Neural progenitor cell (in vitro differentiated cells): ENCODE measurements around the gene RNF26. TPM values are rescaled to one million over a fixed set of nuclear protein-coding genes. Genes with fewer than 3 reads are reported as not detected.

ENCODE experiments used
- DNase-seq: peaks from one replicate; pipeline ENCODE4 v3.0.0-alpha.2; 2016; ENCODE audit warnings: low spot score
- H2AFZ ChIP-seq: fragments of 200-600 bp; sonication (generic); replicated peaks from 2 replicates; pipeline ENCODE4 v1.6.1; 2016; ENCODE audit warnings: antibody characterized with exemption
- H3F3A ChIP-seq: fragments of 200-600 bp; sonication (generic); 2 replicates; pipeline ENCODE4 v1.6.1; 2016; ENCODE audit warnings: antibody characterized with exemption, low read depth
- H3K27ac ChIP-seq: fragments of 200-600 bp; sonication (generic); 2 replicates; pipeline ENCODE4 v1.5.1; 2016; ENCODE audit warnings: mild to moderate bottlenecking
- H3K27me3 ChIP-seq: fragments of 200-600 bp; sonication (generic); 2 replicates; pipeline ENCODE4 v1.6.1; 2016; ENCODE audit warnings: mild to moderate bottlenecking, moderate library complexity
- H3K36me3 ChIP-seq: fragments of 200-600 bp; sonication (generic); 2 replicates; pipeline ENCODE4 v1.5.1; 2016
- H3K4me1 ChIP-seq: fragments of 200-600 bp; sonication (generic); 2 replicates; pipeline ENCODE4 v1.6.1; 2016; ENCODE audit warnings: mixed run types
- H3K4me2 ChIP-seq: fragments of 200-600 bp; sonication (generic); 2 replicates; pipeline ENCODE4 v1.6.1; 2016
- H3K4me3 ChIP-seq: fragments of 200-600 bp; sonication (generic); 2 replicates; pipeline ENCODE4 v1.5.1; 2016
- H3K79me2 ChIP-seq: fragments of 200-600 bp; sonication (generic); 2 replicates; pipeline ENCODE4 v1.6.1; 2016; ENCODE audit warnings: low read depth
- H3K9ac ChIP-seq: fragments of 200-600 bp; sonication (generic); 2 replicates; pipeline ENCODE4 v1.6.1; 2016
- H3K9me3 ChIP-seq: fragments of 200-600 bp; sonication (generic); 2 replicates; pipeline ENCODE4 v1.5.1; 2016; ENCODE audit warnings: low read depth
- H4K20me1 ChIP-seq: fragments of 200-600 bp; sonication (generic); 2 replicates; pipeline ENCODE4 v1.6.1; 2016; ENCODE audit warnings: low read depth
- H3K27ac Mint-ChIP-seq: 3 replicates; pipeline ENCODE4 v1.8.0; 2021; ENCODE audit warnings: mixed read lengths
- H3K27me3 Mint-ChIP-seq: 2 replicates; pipeline ENCODE4 v1.8.0; 2022; ENCODE audit warnings: low read depth, mild to moderate bottlenecking, inconsistent platforms, moderate library complexity, mixed read lengths; ENCODE audit not compliant: insufficient read depth
- H3K36me3 Mint-ChIP-seq: 3 replicates; pipeline ENCODE4 v1.8.0; 2021; ENCODE audit warnings: mixed read lengths
- H3K4me1 Mint-ChIP-seq: 3 replicates; pipeline ENCODE4 v1.8.0; 2021; ENCODE audit warnings: mixed read lengths
- H3K4me3 Mint-ChIP-seq: 3 replicates; pipeline ENCODE4 v1.8.0; 2021; ENCODE audit warnings: mild to moderate bottlenecking, moderate library complexity, mixed read lengths
- H3K9me3 Mint-ChIP-seq: 3 replicates; pipeline ENCODE4 v1.8.0; 2020; ENCODE audit warnings: mixed read lengths
- CTCF ChIP-seq: fragments of 200-600 bp; sonication (generic); IDR thresholded peaks from 2 replicates; pipeline ENCODE4 v1.5.1; 2017; ENCODE audit warnings: antibody characterized with exemption, mild to moderate bottlenecking
- EZH2 ChIP-seq: fragments of 200-600 bp; sonication (generic); IDR thresholded peaks from 2 replicates; pipeline ENCODE4 v1.6.1; 2017; ENCODE audit warnings: antibody characterized with exemption, mild to moderate bottlenecking, moderate library complexity
- EZH2phosphoT487 ChIP-seq: fragments of 200-600 bp; sonication (generic); IDR thresholded peaks from 2 replicates; pipeline ENCODE4 v1.6.1; 2017; ENCODE audit warnings: antibody characterized with exemption
- total RNA-seq: library from RNA; depleted of rRNA; stranded (reverse); fragments of >200 nt; gene quantifications from 2 replicates; pipeline ENCODE4 v1.2.3, GENCODE V29; 2015; ENCODE audit warnings: low replicate concordance

RNF26 gene
- total RNA-seq, 1 donor from 2014 or later = 17.1 TPM

- no peak for TF ChIP-seq EZH2
- no peak for TF ChIP-seq CTCF
- TF ChIP-seq EZH2phosphoT487 = no peak
- H3K4me1 ChIP-seq = no peaks in the 10 kb centered on the region
- H3K27ac ChIP-seq = no peak overlapping the region
- H3F3A ChIP-seq = no peaks in the 10 kb centered on the region
- H3K36me3 ChIP-seq = no peaks in the 10 kb centered on the region
- no peaks in the 10 kb centered on the region for H3K4me1 Mint-ChIP-seq
- no peaks in the 10 kb centered on the region for H4K20me1 ChIP-seq
- no peaks in the 10 kb centered on the region for H3K79me2 ChIP-seq
- H3K9me3 Mint-ChIP-seq = no peaks in the 10 kb centered on the region
- no peaks in the 10 kb centered on the region for H3K27me3 Mint-ChIP-seq
- H3K4me2 ChIP-seq = no peak overlapping the region
- H3K9ac ChIP-seq = no peak overlapping the region
- peaks cover 45% of the 10 kb centered on the region for H3K36me3 Mint-ChIP-seq
- H3K27me3 ChIP-seq = no peaks in the 10 kb centered on the region
- no peak overlapping the region for H3K4me3 ChIP-seq
- no peak overlapping the region for H3K4me3 Mint-ChIP-seq
- no peak for DNase-seq
- no peaks in the 10 kb centered on the region for H3K9me3 ChIP-seq
- no peak overlapping the region for H3K27ac Mint-ChIP-seq
- no peak overlapping the region for H2AFZ ChIP-seq
These were observed 35.6 kb upstream of the RNF26 start for GRCh38 chr11:119298726-119299125.

- H3K4me1 Mint-ChIP-seq = no peaks in the 10 kb centered on the region
- Histone ChIP-seq H3K9me3 (no peaks in the 10 kb centered on the region), H2AFZ (no peak overlapping the region), H3K4me2 (no peak overlapping the region), H3K4me1 (no peaks in the 10 kb centered on the region), H4K20me1 (no peaks in the 10 kb centered on the region), H3K79me2 (no peaks in the 10 kb centered on the region), H3K27ac (no peak overlapping the region), H3K4me3 (no peak overlapping the region), H3K27me3 (no peaks in the 10 kb centered on the region), H3K9ac (no peak overlapping the region), H3F3A (no peaks in the 10 kb centered on the region), H3K36me3 (no peaks in the 10 kb centered on the region)
- H3K27ac Mint-ChIP-seq = no peak overlapping the region
- no peak overlapping the region for H3K4me3 Mint-ChIP-seq
- TF ChIP-seq EZH2 = no peak
- TF ChIP-seq EZH2phosphoT487 = no peak
- no peak for TF ChIP-seq CTCF
- no peak for DNase-seq
- H3K9me3 Mint-ChIP-seq = no peaks in the 10 kb centered on the region
- peaks cover 50% of the 10 kb centered on the region for H3K36me3 Mint-ChIP-seq
- H3K27me3 Mint-ChIP-seq = no peaks in the 10 kb centered on the region
These were observed 34.9 kb upstream of the RNF26 start for GRCh38 chr11:119299416-119299815.

GRCh38 chr11:119300198-119300964 is 33.9 kb upstream of the RNF26 start:
- Histone ChIP-seq H3K79me2 (no peaks in the 10 kb centered on the region), H3K27ac (no peak overlapping the region), H3F3A (no peaks in the 10 kb centered on the region), H4K20me1 (no peaks in the 10 kb centered on the region), H3K4me2 (no peak overlapping the region), H3K27me3 (no peaks in the 10 kb centered on the region), H3K4me3 (no peak overlapping the region), H3K9ac (peak overlapping the region; percentile 25), H3K9me3 (no peaks in the 10 kb centered on the region), H3K36me3 (no peaks in the 10 kb centered on the region), H3K4me1 (no peaks in the 10 kb centered on the region), H2AFZ (no peak overlapping the region)
- Mint-ChIP-seq H3K27me3 (no peaks in the 10 kb centered on the region), H3K4me3 (no peak overlapping the region), H3K27ac (no peak overlapping the region), H3K4me1 (no peaks in the 10 kb centered on the region), H3K36me3 (peaks cover 50% of the 10 kb centered on the region), H3K9me3 (no peaks in the 10 kb centered on the region)
- no peak for DNase-seq
- no peak for TF ChIP-seq EZH2
- TF ChIP-seq EZH2phosphoT487 = no peak
- TF ChIP-seq CTCF = no peak
